Fibroblast of skin of right biceps (primary cell): ENCODE measurements around the gene ZNF182.
"Not testable (repeated sequence)": the region's sequence is repeated elsewhere in the genome, so short reads cannot be mapped to it uniquely, and the experiment has no call there.

Experiments
- DNase-seq: peaks from one replicate; pipeline ENCODE4 v3.0.0-alpha.2; 2013

The ZNF182 gene

DNA sequence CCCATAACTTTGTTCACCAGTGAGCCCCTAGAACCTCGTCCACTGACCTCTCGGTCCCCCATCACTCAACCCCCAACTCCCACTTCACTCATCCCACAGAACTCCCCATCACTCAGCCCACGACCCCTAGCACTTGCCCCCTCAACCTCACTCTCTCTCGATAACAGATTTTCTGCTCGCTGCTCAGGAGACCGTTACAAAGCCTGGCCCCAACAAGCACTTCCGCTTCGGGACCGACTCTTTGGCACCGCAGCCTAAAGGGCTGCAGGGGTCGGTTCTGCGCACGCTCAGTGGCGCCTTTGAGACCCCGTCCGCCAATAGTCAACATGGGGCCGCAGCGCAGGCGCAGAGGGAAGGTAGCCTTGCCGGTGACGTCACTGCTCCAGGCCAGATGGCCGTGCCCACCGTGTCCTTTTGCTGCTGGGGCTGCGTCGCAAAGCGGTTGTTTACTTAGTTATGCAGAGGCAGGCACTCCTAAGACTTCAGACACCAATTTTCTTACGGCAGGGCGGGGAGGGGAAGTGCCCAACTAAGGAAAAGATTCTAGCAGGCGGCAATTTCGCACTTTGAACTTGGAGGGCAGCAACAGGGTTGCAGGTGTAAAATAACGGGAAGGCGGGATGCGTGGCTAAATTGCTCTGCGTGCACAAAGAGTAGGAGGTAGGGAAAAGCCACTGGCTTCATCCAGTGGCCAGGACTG, at the start of gene ZNF182:
TSS of gene ZNF182 (minus strand) at position 232 of the 700 bp plus-strand sequence. CDS start 1,380 bp downstream, outside the sequence.
- DNase-seq: peak; percentile 88

DNA sequence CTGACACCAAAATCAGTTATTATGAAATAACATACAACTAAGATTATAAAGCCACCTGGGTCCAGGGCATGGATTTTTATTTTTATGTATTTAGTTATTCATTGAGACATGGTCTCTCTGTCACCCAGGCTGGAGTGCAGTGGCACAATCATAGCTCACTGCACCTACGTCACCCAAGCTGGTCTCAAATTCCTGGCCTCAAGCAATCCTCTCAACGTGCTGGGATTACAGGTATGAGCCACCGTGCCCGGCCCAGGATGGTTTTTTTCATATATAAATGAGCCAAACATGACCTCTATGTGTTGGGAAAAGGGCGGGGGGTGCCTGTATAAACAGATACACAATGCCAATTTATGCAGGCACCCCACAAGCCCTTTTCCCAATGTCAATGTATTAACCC, 43.1 kb upstream of the ZNF182 start:
- no peak for DNase-seq

DNA sequence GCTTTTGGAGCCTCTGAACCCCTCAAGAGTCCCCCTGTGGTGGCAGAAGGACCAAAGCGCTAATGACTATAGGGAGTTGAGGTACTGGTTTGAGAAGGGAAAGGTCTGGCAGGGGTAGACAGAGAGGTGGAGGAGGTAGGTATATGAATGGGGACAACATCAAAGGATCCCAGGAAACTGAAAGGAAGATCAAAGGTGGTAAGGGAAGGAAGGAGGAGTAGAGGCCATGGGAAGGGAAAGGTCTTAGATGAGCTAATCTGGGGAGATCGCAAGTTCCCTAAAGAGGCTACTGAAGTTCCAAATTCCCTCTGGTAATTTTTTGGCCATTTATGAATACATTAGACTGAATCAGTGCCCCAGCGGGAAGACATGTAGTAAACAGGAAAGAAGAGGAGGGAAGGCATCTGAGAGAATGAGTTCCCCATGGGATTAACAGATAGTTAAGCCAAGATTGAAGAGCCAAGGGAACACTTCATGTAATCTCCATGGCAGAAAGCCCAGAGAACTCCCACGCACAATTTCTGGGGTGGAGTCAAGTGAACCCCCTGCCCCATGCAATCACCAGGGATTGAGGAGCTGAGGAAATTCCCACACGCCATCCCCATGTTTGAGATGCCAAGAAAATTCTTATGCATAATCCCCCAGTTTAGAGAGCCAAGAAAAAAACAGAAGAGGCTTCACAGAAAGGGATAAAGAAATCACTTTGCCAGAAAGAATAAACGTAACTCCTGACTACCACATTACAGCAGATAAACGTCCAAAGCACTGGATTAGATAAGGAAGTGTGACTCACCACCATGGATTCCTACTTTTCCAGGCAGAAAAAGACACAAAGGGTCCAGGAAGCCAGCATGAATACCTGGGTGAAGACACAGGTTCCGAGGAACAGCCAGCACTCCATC, 41.9 kb upstream of the ZNF182 start:
- peak; percentile 72 for DNase-seq

DNA sequence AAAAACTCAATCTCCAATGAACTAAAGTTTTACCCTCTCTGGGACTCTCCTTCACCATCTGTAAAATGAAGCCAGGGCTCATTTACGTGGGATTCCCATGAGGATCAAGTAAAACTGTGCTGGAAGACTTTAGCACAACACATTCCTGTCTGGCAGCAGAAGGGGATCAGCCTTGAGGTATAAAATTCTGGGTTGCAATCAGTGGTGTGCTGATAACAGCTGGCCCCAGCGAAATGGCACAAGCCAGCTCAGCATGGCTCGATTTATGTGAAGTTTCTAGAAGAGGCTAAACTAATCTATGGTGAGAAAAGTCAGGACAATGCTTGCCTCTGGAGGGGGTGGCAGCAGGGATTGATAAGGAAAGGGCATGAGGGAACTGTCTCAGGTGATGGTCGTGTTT, 39.3 kb upstream of the ZNF182 start:
- no peak for DNase-seq

DNA sequence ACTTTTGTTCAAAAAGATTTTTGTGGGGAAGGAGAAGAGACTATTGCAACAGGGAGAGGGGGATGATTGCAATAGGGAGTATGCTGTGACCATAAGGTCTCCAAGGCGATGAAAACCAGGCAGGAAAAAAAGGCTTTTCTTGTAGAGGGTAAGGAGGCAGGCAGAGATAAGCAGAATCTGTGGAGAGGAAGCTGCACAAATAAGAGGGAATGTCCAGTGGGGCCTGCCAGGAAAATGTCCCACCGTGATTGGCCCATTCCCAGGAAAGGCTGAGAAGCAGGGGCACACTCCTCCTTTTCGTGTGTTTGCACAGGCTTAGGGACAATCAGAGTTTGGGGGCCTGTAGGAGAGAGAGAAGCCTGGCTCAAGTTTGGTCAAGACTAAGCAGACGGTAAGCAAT, 32.1 kb upstream of the ZNF182 start:
- DNase-seq: no peak

DNA sequence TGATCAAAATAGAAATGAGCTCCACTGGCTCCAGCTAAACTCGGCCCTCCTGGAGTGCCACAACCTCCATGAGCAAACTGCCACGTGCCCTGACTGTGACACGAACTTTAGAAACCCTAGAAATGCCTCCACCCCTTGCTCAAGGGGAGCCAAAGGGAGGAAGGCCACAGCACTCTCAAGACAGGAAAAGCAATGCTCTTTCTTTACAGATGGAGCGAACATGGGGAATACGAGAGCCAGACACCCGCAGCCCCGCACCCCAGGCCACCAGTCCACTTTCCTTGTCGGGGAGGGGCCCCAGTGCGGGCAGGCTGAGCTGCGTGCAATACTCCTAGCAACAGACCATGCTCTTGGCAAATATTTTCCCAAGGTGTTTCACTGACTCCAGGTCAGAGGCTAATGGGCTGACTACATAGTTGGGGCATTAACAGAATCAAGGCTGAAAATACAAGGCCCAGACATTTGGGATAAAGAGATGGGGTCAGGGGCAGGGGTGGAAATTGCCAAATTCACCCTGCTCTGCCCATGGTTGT, 26.9 kb upstream of the ZNF182 start:
- DNase-seq: not testable (repeated sequence)

DNA sequence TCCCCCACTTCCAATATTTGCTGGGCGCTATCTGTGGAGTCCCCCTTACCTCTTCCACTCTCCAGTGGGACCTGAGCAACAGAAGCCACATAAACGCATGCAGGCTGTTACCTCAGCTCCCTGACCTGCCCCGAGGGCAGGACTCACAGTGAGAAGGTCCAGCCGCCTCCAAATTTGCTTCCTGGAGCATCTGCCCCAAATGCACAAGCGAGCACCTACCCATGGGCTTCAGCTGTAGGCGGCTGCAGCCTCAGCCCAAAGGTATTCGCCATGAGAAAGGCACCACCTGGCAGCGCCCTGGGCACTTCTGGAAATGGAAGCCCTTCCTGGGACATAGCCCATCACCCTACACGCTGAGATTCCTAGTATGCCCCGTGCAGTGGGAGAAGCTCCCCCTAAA, 26.4 kb upstream of the ZNF182 start:
- DNase-seq: no peak

DNA sequence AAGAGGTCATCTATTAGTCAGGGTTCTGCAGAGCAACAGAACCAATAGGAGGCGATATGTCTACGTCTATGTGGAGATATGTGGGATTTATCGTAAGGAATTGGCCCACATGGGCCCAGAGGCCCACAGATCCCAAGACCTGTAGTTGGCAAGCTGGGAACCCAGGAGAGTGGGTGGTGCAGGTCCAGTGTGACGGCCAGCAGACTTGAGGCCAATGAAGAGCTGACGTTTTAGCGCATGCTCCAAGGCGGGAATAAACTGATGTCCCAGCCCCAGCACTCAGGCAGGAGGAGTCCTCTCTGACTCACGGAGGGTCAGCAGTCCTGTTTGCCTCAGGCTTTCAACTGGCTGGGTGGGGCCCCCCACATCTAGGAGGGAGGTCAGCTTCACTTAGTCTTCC, 24.3 kb upstream of the ZNF182 start:
- DNase-seq: no peak

DNA sequence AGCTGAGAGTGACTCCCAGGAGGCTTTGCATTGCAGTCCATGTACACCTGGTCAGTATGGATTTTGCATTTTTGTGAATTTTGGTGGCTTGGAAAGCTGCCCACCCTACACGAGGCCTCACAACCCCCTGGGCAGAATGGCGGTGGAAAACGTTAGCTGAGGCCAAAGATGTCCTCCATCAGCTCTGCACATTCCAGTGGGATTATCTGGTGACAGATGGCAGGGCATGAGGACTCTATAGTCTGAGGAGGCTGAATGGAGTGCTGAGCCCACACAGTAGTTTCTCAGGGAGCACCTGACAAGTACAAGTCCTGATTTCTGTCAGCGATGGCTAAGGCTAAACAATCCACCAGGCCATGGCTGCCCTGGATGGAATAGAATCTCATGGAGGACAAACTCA, 23.8 kb upstream of the ZNF182 start:
- DNase-seq: not testable (repeated sequence)

DNA sequence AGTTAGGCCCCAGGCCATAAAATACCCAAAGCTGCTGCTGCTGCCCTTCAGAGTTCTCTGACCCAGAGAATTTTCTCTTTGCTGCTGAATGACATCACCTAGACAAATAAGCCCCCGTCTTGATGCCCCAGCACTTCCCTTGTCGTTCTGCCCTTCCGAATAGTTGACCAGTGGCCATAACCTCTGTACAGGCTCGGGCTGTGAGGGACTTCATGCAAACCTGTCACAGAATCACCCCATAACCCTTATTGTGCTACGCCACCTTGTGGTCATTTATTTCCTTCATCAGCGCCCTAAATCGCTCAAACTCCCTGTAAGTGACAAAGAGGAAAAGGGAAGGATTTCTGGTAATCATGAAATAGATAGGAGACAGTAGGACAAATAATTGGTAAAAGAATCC, 21.8 kb upstream of the ZNF182 start:
- peak; percentile 51 for DNase-seq

DNA sequence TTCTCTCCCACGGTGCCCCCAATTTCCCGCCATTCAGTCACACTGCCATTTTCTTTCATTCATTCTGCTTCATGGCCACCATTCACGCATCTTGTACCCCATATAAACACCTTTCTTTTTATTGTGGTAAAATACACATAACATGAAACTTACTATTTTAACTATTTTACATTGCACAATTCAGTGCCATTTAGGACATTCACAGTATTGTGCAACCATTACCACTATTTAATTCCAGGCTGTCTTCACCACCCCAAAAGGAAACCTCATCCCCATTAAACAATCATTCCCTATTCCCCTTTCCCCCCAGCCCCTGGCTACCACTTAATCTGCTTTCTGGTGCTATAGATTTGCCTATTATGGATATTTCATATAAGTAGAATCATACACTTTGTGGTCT, 18.9 kb upstream of the ZNF182 start:
- no peak for DNase-seq

DNA sequence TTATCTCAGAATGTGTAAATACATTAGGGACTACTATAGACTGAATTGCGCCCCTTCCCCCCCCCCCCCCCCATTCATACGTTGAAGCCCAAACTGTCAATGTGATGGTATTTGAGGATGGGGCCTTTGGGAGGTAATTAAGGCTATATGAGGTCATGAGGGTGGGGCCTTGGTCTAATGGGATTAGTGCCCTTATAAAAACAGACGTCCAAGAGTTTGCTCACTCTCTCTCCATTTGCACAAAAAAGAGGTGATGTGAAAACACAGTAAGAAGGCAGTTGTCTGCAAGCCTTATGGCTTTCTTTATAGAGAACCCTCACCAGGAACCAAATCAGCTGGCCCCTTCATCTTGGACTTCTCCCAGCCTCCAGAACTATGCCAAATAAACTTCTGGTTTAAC, 18.3 kb upstream of the ZNF182 start:
- no peak for DNase-seq

DNA sequence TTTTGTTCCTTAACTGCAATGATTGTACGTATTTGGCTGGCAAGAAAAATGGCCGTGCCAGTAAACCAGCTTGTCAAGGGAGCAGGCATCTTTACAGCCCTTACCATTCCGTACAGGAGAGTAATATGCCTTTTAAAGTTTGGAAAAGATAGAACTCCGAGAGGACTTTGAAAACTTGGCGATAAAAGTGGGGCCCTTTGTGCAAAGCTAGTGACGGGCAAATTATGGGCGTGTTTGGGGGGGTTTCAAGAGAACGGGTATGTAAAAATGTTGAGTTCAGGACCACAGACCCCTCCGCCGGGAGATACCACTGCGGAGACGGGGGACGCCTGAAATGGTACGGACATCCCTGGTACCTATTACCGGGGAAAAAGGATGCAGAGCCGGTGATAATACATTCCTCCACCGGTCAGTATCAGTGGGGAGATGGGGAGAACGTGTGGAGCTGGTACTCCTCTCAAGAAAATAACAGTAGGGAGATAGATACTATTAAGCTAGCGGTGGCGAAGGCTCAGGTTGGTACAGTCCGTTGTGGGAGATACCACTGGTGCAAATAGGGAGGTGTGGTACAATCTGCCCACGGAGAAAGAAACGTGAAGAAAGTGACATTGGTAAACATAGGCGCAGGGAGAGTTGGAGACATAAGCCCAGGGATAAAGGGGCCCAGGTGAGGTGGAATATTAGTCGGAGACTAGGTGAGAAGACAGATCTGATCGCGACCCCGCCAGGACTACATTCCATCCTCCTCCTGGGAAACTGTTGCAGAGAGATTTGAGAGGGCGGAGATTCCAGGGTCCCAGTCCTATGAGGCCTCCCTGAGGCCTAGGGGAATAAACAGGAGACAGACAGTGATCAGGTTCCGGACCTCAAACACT, 17.5 kb upstream of the ZNF182 start:
- DNase-seq: peak; percentile 86

DNA sequence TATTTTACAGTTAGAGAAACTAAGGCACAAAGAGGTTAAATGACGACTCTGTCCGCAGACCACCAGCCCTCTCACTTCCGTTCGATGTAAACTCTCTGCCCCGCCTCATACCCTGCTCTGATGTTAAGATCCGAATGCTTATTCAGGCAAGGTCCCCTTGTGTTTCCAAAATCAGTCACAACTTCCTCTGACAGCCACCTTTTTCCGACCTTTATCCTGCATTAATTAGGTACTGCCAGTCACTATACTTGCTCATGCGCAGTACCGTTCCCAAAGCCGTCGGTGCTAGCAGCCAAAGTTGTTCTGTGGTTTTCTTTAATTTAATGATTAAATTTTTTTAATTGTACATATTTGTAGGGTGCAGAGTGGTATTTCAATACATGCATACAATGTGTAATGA, 16.7 kb upstream of the ZNF182 start:
- DNase-seq: not testable (repeated sequence)

DNA sequence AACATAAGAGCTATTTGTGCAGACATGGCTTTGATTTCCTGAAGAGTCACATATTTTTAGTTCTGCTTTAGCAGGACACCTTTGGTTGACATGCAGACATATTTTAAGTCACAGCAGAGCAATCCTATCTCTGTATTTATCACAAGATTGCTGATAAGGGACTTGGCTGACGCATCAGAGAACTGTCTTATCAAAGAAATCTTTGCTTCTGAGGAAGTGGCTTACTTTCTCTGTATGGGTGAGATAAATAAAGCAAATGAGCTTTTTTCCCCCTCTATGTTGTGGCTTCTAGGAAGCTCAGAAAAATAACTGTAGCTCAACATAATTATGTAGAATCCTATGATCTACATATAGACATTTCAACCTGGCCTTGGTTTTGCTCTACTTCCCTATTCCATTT, 16.1 kb upstream of the ZNF182 start:
- DNase-seq: not testable (repeated sequence)

DNA sequence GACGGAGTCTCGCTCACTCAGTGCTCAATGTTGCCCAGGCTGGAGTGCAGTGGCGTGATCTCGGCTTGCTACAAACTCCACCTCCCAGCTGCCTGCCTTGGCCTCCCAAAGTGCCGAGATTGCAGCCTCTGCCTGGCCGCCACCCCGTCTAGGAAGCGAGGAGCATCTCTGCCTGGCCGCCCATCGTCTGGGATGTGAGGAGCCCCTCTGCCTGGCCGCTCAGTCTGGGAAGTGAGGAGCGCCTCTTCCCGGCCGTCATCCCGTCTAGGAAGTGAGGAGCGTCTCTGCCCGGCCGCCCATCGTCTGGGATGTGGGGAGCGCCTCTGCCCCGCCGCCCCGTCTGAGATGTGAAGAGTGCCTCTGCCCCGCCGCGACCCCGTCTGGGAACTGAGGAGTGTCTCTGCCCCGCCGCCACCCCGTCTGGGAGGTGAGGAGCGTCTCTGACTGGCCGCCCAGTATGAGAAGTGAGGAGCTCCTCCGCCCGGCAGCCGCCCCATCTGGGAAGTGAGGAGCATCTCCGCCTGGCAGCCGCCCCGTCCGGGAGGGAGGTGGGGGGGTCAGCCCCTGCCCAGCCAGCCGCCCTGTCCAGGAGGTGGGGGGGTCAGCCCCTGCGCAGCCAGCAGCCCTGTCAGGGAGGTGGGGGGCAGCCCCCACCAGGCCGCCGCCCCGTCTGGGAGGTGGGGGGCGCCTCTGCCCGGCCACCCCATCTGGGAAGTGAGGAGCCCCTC, 13.0 kb upstream of the ZNF182 start:
- not testable (repeated sequence) for DNase-seq

DNA sequence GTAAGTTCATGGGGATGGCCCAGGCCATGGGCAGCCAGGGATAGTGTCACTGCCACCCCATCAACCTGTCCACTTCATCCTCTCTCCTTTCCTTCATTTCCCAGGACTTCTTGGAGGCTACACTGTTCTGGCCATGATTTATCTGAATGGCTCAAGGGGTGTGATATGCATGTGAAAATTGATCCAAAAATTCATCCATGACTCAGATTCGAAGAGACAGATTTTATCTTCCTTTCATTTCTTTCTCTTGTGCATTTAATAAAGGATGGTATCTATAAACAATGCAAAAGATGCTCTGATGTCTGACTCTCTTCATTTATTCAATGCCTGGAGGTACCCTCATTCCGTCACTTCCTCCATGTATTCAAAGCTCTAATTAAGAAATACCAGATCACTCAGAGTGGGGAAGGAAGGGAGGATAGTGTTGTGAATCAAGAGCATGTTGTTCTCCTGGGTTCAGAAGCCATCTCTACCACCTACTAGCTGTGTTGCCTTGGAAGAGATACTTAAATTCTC, 5.7 kb upstream of the ZNF182 start:
- not testable (repeated sequence) for DNase-seq

DNA sequence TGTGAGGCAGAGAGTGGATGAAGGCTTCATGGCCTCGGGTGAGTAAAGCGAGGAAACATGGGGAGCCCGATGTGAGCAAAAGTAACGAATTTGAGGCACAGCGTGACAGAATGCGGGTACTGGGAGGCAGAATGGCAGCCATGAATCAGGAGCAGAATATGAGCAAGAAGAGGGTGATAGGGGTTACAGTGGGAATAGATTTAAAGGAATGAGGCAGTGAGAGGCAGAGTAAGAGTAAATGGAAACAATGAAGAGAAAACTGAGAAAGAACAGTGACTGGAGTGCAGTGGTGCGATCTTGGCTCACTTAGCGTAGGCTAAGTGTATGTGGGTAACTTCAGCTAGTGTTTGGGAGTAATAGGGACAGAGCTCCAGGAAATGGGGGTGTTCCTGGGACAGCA, 2.9 kb upstream of the ZNF182 start, which contains the start of gene SPACA5:
TSS of gene SPACA5 (plus strand) at position 301 of the 400 bp plus-strand sequence. CDS start 815 bp downstream, outside the sequence.
- not testable (repeated sequence) for DNase-seq

DNA sequence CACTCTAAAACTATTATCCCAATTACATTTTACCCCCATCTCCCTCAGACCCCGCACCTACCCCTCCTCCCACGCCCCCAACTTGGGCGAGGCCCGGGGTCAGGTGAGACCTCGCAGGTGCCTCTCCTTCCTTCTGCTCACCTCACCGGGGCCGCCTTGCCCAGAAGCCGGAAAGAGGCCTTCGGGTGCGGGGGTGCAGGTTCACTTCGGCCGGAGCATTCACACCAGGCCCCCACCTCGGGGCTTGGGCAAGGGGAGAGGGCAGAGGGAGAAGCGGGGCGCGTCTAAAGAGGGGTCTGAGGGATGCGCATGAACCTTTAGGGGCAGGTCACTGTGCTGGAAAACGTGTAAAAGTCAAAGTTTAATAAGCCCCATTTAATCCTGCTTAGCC, 427 bp downstream of the ZNF182 start:
- DNase-seq: no peak

DNA sequence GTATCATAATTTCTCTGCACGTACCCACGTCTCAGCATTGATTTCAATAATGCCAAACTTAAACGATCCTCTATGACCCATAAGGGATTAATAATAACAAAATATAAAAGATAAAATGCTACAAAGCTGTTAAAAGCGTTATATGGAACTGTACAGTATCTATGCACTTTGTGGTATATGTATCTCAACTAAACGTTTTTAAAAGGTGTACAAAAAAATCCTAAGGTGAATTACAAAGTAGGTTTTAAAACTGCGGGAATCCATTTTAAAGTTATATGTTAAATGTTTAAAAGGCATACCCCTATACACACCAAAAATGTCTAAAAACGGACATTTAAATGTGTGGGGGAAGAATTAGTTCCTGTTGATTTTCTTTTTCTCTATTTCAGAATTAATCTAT, 860 bp downstream of the ZNF182 start:
- DNase-seq: no peak

DNA sequence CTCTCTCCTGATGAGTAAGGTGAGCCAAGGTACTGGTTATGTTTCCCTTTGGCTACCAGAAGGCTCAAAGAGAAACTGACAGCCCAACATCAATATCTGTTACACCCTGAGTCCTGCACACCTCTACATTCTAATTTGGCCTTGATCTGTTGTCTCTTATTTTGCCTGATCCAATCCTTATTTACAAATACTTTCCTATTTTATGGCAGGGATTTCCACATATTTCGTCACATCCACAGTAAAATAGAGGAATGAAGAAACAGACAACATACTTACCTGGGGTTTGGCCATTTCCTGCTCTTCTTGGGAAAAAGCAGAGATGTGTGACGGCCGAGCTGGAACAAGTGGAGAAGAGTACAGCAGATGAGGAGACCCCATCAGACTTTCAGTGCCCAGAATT, 1.5 kb downstream of the ZNF182 start:
- no peak for DNase-seq

DNA sequence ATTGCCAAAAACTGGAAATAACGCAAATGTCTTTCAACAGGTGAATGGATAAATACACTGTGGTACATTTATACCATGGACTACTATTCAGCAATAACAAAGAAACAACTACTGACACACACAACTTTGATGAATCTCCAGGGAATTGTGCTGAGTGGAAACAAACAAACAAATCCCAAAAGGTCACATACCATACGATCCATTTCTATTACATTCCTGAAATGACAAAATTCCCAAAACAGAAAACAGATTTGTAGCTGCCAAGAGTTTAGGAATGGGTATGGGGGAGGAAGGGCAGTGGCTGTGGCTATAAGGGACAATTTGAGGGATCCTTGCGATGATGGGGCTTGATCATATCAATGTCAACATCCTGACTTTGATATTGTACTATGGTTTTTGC, 2.5 kb downstream of the ZNF182 start:
- no peak for DNase-seq
